Eye (tissue), 1 donor: Measurements from ENCODE around the gene TMEM132D.

Experiments
- DNase-seq: peaks from one replicate; pipeline ENCODE4 v3.0.0-alpha.2; 2015

The TMEM132D gene

DNA sequence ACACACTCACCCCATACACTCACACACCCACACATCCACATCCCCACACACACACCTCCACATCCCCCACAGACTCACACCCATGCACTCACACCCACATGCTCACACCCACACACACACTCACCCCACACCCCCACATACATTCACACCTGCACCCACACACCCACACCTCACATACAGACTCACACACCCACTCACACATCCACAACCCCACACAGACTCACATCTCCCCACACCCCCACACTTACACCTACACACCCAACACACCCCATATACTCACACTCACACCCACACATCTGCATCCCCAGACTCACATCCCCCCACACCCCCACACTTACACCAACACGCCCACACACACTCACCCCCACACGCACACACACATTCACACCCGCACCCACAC, 878.8 kb downstream of the TMEM132D start:
- DNase-seq, result no peak
